ENCODE measurements around the gene LRRC14B.

The LRRC14B gene

GRCh38 chr5:176296-176823 lies 14.9 kb upstream of the LRRC14B start:
- FAIRE-seq: no peak

GRCh38 chr5:178110-178509 lies 13.2 kb upstream of the LRRC14B start:
- no peak for FAIRE-seq

- no peak for FAIRE-seq
Observed at GRCh38 chr5:179401-179800, 11.9 kb upstream of the LRRC14B start.

- no peak for FAIRE-seq
Observed at GRCh38 chr5:180286-180918, 10.9 kb upstream of the LRRC14B start.

GRCh38 chr5:181160-181559 lies 10.1 kb upstream of the LRRC14B start:
- FAIRE-seq: no peak

GRCh38 chr5:181566-181965 lies 9.7 kb upstream of the LRRC14B start:
- FAIRE-seq: no peak

GRCh38 chr5:182126-182525 lies 9.2 kb upstream of the LRRC14B start:
- no peak for FAIRE-seq

GRCh38 chr5:184471-184870 lies 6.8 kb upstream of the LRRC14B start:
- no peak for FAIRE-seq

GRCh38 chr5:185095-186070 lies 5.9 kb upstream of the LRRC14B start:
- FAIRE-seq: no peak

GRCh38 chr5:186091-187041 lies 4.9 kb upstream of the LRRC14B start:
- FAIRE-seq: no peak

- FAIRE-seq: no peak
Observed at GRCh38 chr5:187042-187431, 4.3 kb upstream of the LRRC14B start.

GRCh38 chr5:187617-188451 lies 3.5 kb upstream of the LRRC14B start:
- FAIRE-seq: no peak

- no peak for FAIRE-seq
Observed at GRCh38 chr5:188488-189481, 2.5 kb upstream of the LRRC14B start.

GRCh38 chr5:189486-189885 lies 1.8 kb upstream of the LRRC14B start:
- no peak for FAIRE-seq

GRCh38 chr5:189976-190365 lies 1.3 kb upstream of the LRRC14B start:
- FAIRE-seq: no peak

- no peak for FAIRE-seq
Observed at GRCh38 chr5:190366-191035, 794 bp upstream of the LRRC14B start.

- no peak for FAIRE-seq
Observed at GRCh38 chr5:191949-192690, 825 bp downstream of the LRRC14B start.

- FAIRE-seq: no peak
Observed at GRCh38 chr5:192691-192969, 1.3 kb downstream of the LRRC14B start.

Data from islet of Langerhans (tissue), 1 donor.